RKO (cell line): Measurements from ENCODE around the gene LAMA5.

Experiments used
- DNase-seq: peaks from one replicate; pipeline ENCODE4 v3.0.0-alpha.2; 2016; ENCODE audit warnings: low spot score

LAMA5 gene

DNA sequence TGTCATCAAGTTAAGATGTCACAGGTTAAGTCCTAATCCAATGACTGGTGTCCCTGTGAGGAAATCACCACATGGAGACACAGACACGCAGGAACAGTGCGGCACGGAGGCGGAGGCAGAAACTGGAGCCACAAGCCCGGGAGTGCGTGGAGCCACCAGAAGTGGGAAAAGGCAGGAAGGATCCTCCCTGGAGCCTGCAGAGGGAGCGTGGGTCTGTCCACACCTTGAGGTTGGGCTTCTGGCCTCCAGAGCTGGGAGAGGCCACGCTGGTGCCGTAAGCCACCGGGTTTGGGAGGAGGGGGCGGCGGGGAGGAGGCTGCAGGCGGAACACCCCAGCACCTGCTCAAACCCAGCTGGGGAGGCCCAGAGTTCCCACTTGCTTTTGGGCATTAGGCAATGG is 36.2 kb upstream of the LAMA5 start:
- DNase-seq = no peak

DNA sequence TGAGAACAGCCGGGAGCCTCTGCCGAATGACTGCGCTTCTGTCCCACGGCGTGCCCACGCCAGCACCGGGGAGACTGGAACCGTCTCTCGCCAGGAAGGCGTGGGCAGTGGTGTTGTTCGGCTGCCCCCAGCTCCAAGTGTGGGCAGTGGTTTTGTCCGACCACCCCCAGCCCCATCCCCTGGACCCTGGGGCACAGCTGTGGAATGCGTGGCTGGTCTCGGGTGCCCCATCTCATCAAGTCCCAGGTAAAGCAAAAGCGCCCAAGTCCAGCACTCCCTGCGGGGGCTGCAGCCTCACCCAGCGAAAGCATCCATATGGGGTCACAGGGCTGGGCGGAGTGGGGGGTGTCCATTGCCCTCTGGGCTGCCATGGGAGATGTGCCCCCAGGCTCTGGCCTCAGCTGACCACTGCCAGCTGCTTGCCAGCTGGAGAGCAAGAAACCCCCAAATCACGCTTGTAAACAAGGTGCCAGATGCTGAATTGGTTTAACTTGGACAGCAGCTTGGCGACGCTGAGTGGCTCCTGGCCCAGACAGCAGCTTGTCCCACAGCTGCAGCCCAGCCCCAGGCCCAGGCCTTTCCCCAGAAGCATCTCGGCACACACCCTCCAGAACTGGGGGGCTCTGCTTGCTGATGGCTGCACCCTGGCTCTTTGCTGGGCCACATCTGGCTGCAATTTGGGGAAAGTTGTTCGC is 35.5 kb upstream of the LAMA5 start:
- DNase-seq = no peak

DNA sequence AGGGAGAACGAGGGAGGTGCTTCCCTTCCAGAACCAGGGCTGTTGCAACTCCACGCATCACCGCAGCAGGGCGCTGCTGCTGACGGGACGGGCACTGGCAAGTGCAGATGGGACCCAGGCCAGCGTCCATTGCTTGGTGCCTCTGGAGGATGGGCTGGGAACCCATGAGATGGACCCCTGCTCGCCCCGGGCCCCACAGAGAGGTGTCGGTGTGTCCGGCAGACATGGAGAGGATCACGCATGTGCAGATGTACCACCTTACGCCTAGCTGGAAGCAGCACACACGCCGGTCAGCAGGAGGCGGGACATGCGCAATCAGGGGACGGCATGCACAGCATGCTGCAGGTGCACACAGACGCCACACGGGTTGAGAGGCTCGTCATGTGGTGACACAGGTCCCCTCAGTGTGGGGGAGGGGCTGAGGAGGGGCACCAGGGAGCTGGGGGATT is 34.2 kb upstream of the LAMA5 start:
- DNase-seq = no peak

DNA sequence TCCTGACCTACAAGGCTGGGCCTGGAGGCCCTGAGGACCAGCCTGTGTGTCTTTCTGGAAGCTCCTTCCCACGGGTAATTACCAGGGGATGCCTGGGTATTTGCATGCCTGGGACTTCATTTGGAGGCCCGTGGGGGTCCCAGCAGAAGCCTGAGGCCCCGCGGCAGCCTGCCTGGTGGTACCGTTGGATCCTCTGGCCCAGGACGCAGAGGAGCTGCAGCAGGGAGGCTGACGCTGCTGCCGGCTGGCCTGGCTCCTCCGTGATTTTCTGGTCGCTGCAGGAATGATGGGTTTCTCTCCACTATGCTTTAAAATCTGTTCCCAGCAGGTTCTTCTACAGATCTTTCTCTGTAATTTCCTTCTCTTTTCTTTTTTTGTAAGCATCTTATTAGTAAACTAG is 33.4 kb upstream of the LAMA5 start:
- no peak for DNase-seq

DNA sequence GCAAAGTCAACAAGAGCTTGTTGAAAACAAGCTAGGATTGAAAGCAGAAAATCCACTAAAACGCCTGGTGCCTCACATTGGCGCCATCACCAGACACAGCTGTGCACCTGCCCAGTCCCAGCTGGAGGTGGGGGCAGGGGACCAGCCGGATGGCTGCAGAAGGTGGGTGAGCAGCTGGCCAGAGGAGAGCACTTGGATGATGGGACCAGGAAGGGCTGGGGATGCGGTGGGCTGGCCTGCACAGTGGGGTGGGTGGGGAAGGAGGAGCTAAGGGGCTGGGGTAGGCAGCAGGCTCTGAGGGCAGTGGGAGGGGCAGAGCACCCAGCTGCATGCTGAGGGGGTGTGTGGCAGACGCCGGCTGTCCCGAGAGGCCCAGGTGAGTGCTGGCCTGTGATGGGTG is 32.9 kb upstream of the LAMA5 start:
- DNase-seq = no peak

DNA sequence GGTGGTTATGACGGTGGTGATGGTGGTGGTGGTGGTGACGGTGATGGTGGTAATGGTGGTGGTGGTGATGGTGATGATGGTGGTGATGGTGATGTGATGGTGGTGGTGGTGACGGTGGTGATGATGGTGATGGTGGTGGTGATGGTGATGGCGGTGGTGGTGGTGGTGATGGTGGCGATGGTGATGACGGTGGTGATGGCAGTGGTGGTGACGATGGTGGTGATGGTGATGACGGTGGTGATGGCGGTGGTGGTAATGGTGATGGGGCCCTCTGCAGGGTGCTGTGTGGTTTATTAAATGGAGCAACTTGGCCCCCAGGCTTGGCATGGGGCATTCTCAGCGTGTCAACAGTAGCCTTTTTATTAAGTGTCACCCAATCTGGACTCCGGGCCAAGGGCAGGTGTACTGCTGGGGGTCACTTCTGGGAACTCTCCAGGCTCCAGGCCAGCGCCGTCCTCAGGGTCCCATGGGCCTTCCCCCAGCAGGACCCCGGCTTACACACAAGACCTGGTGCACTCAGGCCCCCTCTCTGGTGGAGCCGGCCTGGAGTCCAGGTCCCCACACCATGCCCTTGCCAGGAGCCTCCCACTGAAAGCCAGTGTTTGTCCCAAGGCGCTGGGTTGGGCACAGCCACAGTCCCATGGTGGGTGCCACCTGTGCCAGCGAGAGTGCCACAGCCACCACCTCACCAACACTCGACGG is 31.2 kb upstream of the LAMA5 start:
- no peak for DNase-seq

DNA sequence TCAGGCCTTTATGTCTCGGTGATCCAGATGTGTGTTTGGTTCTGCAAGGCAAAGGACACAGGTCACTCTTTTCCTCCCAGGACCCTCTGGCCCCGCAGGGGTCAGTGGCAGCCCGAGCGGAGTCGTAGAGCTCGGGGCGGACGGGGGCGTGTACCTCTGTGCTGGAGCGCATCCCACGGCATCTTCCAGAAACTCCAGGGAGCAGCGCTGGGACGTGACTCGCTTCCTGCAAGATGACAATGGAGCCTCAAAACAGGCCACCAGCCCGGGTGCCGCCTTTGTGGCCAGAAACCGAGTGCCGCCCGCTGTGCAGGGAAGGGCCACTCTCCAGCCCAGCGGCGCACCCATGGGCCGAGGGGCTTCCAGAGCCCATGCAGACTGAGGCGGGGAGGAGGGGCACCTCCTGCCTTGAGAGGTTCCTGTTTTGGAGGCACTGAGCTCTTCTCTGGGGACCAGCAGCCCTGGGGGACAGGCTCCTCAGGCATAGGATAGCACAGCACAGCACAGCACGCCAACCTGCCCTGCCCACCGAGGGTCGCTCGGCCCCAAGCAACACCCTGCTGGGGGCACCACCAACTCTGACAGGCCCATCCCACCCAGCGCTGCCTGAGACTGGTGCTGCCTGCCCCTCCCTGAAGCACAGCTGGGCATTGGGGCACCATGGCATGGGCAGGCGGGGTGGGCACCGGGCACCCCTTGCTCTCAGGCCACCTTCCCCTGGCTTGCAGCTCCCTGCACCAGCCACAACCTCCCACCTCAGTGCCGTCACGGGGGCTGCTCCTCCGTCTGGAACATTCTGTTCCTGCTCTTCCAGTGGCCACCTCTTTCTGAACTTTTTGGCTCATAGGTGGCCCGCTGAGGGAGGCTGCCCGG is 29.5 kb upstream of the LAMA5 start:
- DNase-seq = no peak

DNA sequence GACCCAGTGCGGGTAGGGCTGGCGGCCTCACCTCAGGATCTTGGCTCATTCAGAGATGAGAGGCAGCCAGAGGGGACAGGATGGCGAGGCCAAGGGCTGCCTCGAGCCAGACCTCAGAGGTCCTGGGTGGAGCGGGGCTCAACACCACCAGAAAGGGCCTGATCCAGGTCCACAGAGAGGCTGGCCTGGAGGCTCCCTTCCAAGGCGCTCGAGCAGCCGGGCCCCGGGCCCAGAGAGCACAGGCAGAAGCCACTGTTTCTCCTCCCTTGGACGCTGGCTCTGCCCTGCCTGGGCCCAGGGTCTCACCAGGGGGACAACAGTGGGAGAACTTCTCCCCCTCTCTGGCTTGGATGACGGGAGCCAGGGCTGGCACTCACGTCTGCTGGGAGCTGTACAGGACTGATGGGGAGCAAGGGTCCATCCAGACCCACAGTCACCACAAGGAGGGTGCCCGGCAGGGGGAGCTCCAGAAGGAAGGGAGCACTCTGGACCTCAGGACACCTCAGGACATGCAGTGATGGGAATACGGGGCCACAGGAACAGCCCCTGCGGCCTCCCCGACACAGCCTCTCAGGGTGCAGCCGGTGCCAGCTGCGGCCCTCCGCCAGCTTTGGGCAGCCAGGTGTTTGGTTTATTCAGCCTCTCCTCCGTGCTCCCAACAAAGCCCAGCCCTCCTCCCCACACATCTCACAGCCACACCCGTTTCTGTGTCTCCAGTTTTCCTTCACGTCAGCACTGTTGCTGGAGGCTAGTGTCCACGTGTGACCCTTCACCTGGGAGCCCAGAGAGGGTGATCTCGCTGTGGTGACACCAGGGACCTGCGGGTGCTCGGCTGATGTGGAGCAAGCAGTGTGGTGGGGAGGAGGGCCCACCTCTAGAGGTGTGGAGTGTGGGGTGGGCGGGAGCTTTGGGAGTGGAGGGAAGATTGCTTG is 28.5 kb upstream of the LAMA5 start:
- no peak for DNase-seq

DNA sequence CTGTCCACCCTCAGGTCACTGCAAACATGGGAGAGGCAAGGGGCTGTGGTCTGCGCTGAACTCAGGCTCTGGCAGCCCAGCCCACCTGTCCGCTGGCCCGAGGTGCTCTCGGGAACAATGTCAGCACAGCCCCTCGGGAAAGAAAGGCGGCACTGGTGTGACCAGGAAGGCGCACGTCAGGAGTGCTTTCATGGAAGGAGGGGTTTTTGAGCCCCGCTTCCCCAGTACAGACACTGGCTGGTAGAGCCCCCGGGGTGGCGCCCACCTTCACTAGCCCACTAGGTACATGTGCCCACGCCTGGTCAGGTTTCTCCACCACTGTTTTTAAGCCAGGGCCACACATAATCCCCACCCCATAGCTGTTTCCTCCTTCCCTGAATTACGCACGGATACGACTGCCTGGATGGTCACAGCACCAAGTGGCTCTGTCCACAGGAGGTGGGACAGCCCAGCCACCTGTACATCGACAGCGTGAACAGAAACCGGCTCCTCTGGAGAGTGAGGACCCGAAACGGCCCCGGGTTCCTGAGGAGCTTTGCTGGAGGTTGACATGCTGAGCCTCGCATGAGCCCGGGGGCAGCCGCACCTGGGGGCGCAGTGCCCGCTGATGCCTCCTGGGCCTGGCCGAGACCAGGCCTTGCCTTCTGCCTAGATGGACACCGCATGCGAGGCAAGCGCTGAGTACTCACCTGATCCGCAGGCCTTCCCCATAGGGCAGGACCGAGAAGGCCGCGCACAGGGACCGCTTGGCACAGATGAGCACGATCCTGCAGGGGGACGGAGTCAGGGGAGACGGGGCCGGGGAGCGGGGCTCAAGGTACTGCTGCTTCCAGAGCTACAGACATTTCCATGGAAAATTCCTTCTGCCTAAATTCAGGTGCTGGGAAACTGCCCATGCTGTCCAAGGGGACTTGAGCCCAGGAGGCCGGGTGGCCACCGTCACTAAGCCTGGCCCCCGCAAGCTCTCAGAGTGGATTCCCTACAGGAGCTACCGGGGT is 27.4 kb upstream of the LAMA5 start:
- DNase-seq = no peak

DNA sequence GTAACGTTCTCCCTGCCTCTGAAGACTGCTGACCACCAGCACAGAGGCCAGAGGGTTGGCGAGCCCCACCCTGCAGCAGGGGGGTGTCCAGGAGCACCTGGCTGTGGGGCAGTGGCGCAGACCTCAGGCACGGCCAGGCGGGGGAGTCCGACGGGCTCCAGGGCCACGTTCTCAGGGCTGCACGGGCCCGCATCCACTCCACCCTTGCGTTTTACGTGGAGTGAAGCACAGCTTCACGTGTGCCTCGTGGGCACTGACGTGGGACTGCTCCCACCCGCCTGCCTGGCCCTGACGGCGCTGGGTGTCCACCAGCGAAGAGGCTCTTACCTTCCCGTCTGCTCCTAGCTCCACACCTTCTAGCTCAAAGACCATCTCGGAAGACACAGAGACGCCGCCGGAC is 26.7 kb upstream of the LAMA5 start:
- no peak for DNase-seq

DNA sequence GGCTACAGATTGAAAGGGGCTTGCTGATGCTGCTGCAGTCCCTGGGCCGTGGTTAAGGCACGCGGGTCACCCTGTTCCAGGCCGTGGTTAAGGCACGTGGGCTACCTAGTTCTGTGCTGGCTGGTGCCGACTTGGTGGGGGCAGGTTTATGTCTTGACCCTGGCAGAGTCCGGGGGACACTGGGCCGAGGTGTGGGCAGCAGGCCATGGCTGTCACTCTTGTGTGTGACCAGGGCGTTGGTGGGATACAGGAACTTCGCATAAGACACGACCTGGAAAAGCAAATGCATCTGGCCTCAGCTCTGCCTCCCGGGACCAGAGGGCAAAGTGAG is 26.2 kb upstream of the LAMA5 start:
- DNase-seq = no peak

DNA sequence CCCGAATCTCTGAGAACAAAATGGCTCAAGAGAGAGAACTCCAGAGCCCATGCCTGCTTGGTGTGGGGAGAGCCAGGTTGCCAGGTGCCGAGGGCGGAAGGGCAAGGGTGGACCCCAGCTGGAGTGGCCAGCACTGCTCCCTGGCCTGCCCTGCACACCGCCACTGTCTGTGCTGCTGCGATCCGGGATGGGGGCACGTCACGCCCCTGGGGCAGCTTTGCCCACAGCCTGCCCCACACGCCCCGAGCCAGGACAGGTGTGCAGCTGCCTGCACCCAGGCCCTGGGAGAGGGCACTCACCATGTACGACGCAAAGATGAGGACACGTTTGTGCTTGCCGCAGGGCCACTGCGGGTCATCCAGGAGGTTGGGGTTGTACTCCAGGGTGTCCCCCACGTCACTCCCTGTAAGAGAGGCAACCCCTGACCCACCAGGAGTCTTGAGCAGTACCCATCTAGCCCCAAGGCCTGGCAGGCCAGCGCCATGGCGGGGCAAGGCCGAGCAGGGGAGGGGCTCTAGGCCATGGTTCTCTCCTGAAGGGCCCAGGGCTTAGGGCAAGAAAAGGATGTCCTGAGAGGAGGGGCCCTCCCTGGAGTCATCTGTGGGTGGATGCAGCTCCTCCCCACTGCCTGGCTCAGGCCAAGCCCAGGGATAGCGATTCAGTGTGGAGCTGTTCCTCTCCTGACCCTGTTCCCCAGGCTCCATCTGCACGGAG is 25.7 kb upstream of the LAMA5 start:
- DNase-seq = no peak

DNA sequence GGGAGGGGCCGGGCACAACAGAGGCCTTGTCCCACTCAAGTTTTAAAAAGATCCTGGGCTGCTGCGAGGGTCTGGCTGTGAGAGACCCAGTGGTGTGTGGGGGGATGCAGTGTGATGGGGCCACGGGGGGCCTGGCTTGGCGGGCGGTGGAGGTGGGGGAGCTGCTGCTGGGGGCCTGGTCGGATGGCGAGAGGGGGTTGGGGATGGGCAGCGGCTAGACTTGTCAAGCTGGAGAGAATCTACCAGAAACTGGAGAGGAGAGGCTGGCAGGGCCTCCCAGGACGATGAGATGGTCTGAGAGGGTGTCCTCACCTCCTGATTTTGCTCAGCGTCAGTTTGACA is 24.9 kb upstream of the LAMA5 start:
- DNase-seq = no peak

DNA sequence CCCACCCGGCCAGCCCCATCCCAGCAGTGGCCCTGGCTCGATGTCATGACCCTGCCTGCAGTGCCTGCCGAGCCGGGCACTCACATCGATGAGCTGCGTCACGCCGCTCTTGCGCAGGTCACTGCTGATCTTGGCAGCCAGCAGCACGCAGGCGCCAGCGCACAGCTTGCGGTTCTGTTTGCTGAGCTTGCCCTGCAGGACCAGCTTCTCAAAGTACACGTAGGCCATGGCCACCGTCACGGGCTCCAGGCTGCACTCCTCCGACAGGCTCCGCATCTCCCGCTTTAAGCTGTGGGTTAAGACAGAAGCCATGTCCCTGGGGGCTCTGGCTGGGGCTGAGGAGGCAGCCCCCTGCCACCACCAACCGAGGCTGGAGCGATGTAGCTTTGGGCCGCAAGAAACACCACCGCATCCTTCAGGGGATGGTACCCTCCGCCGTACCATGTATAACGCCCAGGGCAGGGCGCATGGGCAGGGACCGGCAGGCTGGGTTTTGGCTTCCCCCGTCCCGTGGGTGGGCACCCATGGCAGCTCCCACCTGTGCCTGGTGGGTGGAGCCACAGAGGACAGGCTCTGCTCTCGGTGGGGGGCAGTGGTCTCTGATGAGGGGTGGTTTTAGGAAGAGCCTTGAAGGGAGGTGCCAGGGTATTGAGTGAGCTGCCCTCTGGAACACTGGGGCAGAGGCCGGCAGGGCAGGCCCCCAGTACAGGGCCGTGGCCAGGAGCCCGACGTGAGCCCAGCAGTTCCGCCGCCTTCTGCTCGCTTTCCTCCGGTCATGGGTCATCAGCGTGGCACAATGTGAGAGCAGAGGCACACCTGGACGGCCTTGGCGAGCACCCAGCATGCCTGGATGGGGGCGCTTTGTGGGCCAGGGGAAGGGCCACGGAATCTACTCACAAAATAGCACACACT is 24.3 kb upstream of the LAMA5 start:
- no peak for DNase-seq

DNA sequence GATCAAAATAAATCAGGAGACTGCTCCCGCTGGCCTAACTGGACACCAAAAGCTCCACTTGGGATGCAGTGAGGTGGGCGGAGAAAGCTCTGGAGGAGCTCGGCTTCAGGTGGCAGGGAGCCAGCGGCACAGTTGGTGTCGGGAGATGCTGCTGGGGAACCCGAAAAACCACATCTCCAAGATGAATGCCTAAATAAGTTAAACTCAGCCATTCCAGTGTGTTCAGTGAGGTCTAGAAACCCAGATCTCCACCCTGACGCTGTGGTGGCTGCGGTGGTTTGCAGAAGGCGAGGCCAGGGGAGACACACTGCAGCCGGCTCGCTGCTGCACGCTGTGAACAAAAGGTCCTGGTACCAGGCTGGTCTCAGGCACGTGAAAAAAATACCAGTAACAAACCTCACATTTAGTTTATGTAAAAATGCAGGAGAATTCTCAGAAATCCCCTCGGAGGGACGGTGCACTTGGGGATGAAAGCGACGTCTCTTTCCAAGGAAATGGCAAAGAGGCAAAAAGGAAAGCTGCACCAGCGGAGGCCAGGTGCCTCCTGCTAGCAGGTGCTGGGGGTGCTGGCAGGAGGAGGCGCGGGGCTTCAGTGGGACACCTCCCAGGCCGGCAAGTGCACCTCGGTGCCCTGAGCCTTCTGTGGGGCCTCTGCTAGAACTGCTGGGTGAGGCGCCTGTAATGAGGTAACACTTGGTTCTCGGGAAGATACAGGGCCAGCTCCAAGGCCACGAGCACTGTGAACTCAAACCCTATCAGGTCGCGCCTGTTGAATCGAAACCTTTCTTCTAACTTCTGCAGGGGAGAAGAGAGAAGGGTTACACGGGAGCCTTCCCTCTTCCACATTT is 23.4 kb upstream of the LAMA5 start:
- no peak for DNase-seq

DNA sequence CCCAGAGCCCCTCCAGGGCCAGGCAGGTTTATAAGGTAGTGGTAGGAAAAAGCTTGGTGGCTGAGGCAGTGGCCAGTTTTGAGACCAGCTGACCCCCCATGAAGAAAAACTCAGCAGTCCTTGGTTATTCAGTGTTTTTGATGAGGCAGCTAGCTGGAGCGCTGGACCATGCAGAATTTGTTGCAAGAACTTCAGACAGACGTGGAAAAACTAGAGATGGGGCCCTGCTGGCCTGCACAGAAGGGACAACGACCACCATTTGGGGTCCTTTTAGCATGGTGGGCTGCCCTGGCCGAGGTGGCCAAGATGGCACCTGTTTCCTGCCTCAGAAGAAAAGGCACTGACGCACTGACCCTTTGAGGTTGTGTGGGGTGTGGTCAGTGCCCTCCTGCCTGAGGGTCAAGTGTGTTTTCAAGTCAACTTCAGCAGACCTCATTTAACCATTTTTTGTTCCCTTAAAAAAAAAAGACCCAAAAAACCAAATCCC is 22.5 kb upstream of the LAMA5 start:
- DNase-seq = no peak

DNA sequence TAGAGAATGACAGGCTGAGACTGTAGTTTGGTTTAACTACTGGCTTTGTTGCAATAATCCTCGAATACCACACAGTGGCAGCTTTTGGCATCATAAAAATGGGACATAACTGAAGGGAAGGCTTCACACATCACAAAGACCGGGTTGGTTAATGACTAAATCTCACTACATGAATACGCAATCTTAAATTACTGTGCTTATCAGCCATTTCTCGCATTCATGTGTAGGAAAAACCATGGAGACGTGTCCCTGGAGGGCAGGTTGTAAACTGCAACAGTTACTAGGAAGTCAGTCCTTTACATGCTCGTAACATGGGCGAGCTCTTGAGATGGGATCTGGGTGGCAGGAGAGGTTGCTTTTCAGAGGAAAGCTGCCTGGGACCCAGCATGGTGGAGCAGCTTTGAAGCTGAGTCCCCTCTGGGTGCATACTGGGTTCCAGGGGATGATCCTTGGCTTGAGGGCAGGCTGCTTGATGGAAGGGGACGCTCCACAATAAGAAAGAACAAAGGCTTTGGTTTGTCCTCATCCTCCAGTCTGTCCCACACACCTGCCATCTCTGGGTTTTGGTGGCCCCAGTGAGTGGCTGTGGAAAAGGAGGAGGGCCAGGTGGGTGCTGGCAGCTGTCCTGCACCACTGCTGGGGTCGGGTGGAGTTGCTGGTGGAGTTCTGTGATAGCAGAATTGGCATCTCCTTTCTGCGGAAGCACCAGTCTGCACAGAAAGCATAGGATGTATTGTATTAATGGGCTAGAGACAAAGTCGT is 21.9 kb upstream of the LAMA5 start:
- no peak for DNase-seq
